IPS-18a (cell line): ENCODE data around the gene ILF3.

ENCODE experiments used
- H3K27ac ChIP-seq: one replicate; pipeline ENCODE4 v1.5.1; 2013; ENCODE audit warnings: low read length
- H3K27me3 ChIP-seq: one replicate; pipeline ENCODE4 v1.6.1; 2013; ENCODE audit warnings: mild to moderate bottlenecking, low read length; ENCODE audit not compliant: control insufficient read depth, insufficient read depth
- H3K36me3 ChIP-seq: one replicate; pipeline ENCODE4 v1.6.1; 2013; ENCODE audit warnings: low read depth, low read length; ENCODE audit not compliant: control insufficient read depth
- H3K4me1 ChIP-seq: one replicate; pipeline ENCODE4 v1.6.1; 2013; ENCODE audit warnings: low read depth, low read length; ENCODE audit not compliant: control insufficient read depth
- H3K4me3 ChIP-seq: one replicate; pipeline ENCODE4 v1.5.1; 2013; ENCODE audit warnings: low read length
- H3K9ac ChIP-seq: one replicate; pipeline ENCODE4 v1.6.1; 2013; ENCODE audit warnings: mild to moderate bottlenecking, low read length, moderate library complexity
- H3K9me3 ChIP-seq: one replicate; pipeline ENCODE4 v1.6.1; 2013; ENCODE audit warnings: low read depth, low read length; ENCODE audit not compliant: control insufficient read depth

ILF3 gene

DNA sequence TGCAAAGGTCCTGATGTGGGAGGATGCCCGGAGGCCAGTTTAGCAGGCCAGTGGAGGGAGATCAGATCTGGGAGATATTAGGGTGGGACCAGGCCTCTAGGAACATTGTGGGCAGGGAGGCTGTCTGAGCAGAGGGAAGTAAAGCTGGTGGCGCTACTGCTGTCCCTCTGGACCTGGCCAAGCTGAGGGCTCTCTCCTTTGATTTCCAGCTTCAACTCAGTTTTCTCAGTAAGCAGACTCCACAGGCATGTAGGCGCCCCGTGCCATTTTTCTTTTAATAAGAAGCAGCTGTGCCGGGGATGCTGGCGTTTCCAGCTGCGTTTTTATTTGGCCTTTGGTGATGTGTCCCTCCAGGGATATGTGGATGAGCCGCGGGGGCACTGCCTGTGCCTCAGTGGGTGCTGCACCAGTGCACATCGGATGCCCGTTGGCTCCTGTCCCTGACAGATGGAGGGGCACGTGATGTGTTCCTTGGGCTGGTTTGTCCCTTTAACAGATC is 70.5 kb downstream of the ILF3 start:
- Histone ChIP-seq H3K27ac (no peak overlapping the region), H3K9ac (no peak overlapping the region), H3K4me3 (no peak overlapping the region), H3K27me3 (no peaks in the 10 kb centered on the region), H3K36me3 (peaks cover 5% of the 10 kb centered on the region), H3K4me1 (no peaks in the 10 kb centered on the region), H3K9me3 (no peaks in the 10 kb centered on the region)

DNA sequence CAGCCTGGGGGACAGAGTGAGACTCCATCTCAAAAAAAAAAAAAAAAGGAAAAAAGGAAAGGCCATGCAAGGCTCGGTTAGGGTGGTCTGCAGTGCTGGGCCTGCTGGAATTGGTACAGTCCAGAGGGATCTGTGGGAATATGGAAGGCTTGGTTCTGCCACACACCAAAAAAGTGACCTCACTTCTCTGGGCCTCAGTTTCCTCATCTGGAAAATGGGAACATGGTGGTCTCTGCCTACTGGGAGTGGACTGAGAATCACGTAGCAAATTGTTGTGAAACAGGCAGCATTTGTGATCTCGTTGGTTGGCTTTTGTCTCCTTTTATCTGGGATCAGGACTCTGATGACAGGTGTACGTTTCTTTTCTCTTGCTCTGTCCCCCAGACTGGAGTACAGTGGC is 71.3 kb downstream of the ILF3 start:
- no peak overlapping the region for H3K9ac ChIP-seq
- no peak overlapping the region for H3K27ac ChIP-seq
- no peak overlapping the region for H3K4me3 ChIP-seq
- H3K36me3 ChIP-seq = peaks cover 6% of the 10 kb centered on the region
- no peaks in the 10 kb centered on the region for H3K9me3 ChIP-seq
- H3K27me3 ChIP-seq = no peaks in the 10 kb centered on the region
- H3K4me1 ChIP-seq = no peaks in the 10 kb centered on the region

DNA sequence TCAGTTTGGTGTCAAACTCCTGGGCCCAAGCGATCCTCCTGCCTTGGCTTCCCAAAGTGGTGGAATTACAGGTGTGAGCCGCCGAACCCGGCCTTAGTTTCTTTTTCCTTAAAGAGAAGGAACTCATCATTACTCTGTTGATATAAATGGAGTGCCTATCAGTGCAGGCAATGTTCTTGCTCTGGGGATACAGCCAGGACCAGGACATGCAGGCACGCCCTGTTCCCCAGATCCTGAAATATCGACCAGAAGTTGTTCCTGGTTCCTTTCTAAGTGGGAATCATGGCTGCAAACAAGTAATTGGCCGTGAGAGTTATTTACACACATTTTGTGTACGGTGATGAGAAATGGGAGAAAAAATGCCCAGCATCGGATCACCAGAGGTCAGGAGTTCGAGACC is 72.1 kb downstream of the ILF3 start:
- no peaks in the 10 kb centered on the region for H3K27me3 ChIP-seq
- no peak overlapping the region for H3K9ac ChIP-seq
- H3K4me3 ChIP-seq = no peak overlapping the region
- no peaks in the 10 kb centered on the region for H3K9me3 ChIP-seq
- H3K36me3 ChIP-seq = peaks cover 3% of the 10 kb centered on the region
- no peak overlapping the region for H3K27ac ChIP-seq
- H3K4me1 ChIP-seq = no peaks in the 10 kb centered on the region

DNA sequence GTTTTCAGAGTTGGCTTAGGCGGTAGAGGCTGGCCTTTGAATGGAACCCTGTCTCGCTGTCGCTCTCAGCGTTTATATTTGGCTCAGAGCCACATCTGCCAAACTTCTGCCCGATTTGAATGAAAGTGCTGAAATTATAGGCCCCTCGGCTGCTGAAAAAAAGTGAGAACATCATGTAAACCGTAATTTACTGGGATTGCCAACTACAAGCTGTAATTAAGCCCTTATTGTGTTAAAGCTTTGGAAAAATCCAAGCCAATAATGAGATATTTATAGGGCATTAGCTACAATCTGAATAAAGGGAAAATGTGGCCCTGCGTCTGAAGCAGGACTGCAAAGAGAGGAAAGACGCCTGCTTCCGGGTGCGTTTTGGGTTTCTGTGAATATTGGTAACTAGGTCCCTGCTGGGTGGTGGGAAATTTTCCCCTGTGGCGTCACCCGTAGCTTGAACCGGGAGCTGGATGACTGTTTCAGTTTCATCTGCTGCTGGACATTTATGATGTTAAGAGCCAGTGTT is 73.6 kb downstream of the ILF3 start:
- H3K36me3 ChIP-seq = peaks cover 3% of the 10 kb centered on the region
- H3K4me3 ChIP-seq = no peak overlapping the region
- H3K4me1 ChIP-seq = no peaks in the 10 kb centered on the region
- H3K27me3 ChIP-seq = no peaks in the 10 kb centered on the region
- no peak overlapping the region for H3K27ac ChIP-seq
- no peak overlapping the region for H3K9ac ChIP-seq
- no peaks in the 10 kb centered on the region for H3K9me3 ChIP-seq

DNA sequence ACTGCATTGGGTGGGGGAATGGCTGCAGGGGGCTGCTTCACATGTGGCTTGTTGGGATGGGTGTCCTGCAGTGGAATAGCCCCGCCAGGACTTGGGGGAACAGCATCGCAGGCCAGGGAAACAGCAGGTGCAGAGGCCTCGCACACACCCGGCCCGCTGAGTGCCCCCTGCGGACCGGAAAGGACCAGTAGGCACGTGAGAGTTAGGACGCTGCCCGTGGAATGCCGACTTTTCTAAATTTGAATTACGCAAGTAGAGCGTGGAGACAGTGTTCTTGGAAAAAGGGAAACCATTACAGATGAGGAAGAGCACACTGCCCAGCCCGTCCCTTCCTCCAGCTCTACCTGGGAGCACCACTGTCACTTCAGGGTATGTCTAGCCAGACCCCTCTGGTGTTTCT is 75.3 kb downstream of the ILF3 start:
- Histone ChIP-seq H3K9ac (no peak overlapping the region), H3K4me1 (no peaks in the 10 kb centered on the region), H3K27me3 (no peaks in the 10 kb centered on the region), H3K4me3 (no peak overlapping the region), H3K36me3 (peaks cover 3% of the 10 kb centered on the region), H3K9me3 (no peaks in the 10 kb centered on the region), H3K27ac (no peak overlapping the region)

DNA sequence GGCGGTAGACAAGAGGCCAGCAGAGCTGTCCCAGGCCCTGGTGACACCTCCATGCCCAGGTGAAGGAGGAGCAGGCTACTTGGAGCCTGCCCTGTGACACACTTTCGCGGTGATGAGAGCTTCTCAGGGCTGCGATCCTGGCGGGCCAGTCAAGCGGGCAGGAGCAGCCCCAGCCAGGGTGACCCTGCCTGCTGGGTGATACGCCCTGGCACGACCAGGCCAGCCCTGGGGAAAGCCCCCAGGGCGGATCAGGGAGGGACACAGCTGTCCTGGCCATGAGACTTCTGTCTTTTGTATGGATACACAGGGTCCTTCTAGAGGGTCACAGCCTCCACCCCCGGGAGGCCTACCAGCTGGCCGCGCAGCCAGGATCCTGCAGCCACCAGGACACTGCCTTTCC is 76.8 kb downstream of the ILF3 start:
- Histone ChIP-seq H3K9ac (no peak overlapping the region), H3K4me1 (no peaks in the 10 kb centered on the region), H3K27me3 (no peaks in the 10 kb centered on the region), H3K36me3 (peaks cover 3% of the 10 kb centered on the region), H3K9me3 (no peaks in the 10 kb centered on the region), H3K27ac (no peak overlapping the region), H3K4me3 (no peak overlapping the region)

DNA sequence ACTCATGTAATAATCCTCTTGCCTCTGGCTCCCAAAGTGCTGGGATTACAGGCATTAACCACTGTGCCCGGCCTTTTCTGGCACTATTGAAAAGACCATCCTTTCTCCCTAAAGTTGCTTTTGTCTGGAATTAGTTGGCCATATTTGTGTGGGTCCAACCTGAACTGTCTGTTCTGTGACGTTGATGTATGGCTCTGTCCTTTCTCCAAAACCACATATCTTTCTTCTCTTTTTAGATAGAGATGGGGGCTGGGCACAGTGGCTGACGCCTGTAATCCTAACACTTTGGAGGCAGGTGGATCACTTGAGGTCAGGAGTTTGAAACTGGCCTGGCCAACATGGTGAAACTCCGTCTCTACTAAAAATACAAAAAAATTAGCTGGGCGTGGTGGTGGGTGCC is 81.6 kb downstream of the ILF3 start:
- Histone ChIP-seq H3K4me1 (no peaks in the 10 kb centered on the region), H3K27ac (no peak overlapping the region), H3K4me3 (no peak overlapping the region), H3K36me3 (no peaks in the 10 kb centered on the region), H3K9ac (no peak overlapping the region), H3K27me3 (no peaks in the 10 kb centered on the region), H3K9me3 (no peaks in the 10 kb centered on the region)

DNA sequence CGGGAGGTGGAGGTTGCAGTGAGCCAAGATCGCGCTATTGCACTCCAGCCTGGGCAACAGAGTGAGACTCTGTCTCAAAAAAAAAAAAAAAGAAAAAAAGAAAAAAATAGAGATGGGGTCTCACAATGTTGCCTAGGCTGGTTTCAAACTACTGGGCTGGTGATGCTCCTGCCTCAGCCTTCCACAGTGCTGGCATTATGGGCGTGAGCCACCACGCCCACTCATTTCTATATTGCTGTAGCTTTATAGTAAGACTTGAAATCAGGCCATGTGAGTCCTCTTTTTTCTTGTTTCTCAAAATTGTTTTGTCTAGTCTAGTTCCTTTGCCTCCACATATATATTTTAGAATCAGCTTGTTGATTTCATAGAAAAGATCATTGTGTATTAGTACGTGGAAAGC is 82.0 kb downstream of the ILF3 start:
- Histone ChIP-seq H3K4me3 (no peak overlapping the region), H3K4me1 (no peaks in the 10 kb centered on the region), H3K9me3 (no peaks in the 10 kb centered on the region), H3K9ac (no peak overlapping the region), H3K27me3 (no peaks in the 10 kb centered on the region), H3K36me3 (no peaks in the 10 kb centered on the region), H3K27ac (no peak overlapping the region)

DNA sequence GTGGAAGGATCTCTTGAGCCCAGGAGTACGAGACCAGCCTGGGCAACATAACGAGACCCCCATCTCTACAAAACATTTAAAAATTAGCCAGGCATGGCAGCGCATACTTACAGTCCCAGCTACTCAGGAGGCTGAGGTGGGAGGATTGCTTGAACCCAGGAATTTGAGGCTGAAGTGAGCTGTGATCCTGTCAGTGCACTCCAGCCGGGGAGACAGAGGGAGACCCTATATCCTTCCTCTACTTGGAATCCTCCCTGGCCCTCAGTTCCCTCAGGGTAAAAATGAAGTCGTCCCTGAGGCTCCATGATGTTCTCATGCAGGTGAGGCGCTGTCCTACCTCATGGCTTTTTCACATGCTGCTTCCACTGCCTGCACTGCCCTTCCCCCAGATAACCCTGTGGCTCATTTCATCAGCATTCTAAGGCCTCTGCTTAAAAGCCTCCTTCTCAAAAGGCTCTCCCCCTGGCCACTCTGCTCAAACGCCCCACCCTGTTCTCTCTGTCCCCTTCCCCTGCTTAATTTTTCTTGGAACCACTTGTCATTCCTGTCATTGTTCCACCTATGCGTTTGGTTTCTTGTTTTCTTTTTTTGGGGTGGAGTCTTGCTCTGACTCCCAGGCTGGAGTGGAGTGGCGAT is 82.9 kb downstream of the ILF3 start:
- no peak overlapping the region for H3K27ac ChIP-seq
- no peaks in the 10 kb centered on the region for H3K9me3 ChIP-seq
- no peaks in the 10 kb centered on the region for H3K36me3 ChIP-seq
- no peak overlapping the region for H3K4me3 ChIP-seq
- H3K27me3 ChIP-seq = no peaks in the 10 kb centered on the region
- no peak overlapping the region for H3K9ac ChIP-seq
- H3K4me1 ChIP-seq = no peaks in the 10 kb centered on the region

DNA sequence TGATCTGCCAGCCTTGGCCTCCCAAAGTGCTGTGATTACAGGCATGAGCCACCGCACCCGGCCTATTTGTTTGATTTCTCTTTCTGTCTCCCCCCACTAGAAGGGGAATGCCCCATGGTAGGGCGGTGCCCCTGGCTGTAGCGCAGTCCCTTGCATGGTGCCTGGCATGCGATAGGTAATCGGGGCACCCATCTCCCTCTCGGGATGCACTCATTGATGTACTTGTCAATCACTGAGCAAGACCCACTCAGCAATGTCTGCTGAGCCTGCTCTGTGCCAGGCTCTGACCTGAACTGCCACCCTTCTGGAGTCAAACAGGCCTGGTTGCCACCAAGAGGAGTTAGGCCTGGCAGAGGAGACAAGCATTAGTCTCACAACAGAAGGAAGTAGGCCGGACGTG is 83.6 kb downstream of the ILF3 start:
- no peak overlapping the region for H3K27ac ChIP-seq
- no peaks in the 10 kb centered on the region for H3K27me3 ChIP-seq
- H3K4me3 ChIP-seq = no peak overlapping the region
- H3K9ac ChIP-seq = no peak overlapping the region
- H3K4me1 ChIP-seq = no peaks in the 10 kb centered on the region
- H3K9me3 ChIP-seq = no peaks in the 10 kb centered on the region
- no peaks in the 10 kb centered on the region for H3K36me3 ChIP-seq

DNA sequence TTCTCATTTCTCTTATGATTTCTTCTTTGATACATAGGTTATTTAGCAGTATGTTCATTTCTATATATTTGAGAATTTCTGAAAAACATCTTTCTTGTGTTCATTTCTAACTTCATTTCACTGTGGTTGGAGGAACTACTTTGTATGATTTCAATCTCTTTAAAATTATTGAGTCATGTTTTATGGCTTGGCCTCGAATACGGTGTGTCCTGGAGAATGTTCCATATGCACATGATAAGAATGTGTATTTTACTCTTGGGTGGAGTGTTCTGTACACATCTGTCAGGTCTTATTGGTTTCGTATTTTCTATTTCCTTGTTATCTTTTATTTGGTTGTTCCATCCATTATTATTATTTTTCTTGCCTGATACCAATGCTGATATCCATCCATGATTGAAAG is 86.7 kb downstream of the ILF3 start:
- Histone ChIP-seq H3K4me3 (no peak overlapping the region), H3K36me3 (no peaks in the 10 kb centered on the region), H3K9ac (no peak overlapping the region), H3K27me3 (no peaks in the 10 kb centered on the region), H3K9me3 (no peaks in the 10 kb centered on the region), H3K4me1 (no peaks in the 10 kb centered on the region), H3K27ac (no peak overlapping the region)
